ENCODE data around the gene STXBP5.

DNA sequence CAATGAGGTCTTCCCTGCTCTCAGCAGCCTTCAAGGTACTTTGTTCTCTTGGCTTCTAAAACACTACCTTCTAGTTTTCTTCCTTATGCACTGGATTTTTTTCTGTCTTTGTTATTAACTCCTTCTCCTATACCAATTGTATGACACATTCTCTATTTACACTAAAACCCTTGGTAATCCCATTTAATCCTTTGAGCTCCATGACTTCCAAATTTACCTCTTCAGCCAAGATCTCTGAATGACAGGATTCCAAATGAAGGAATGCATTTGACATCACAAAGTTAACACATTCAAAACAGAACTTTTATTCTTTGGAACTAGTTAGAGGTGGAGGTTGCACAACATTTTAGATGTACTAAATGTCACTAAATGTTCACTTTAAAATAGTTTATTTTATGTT lies 217.7 kb downstream of the STXBP5 start:
- TF ChIP-seq CTCF (IDR thresholded peaks at IDR 0.05) (no peak), EP300 (IDR thresholded peaks at IDR 0.05) (no peak)
